Esophagus squamous epithelium (tissue), 4 donors: ENCODE data around the gene PHACTR3.

Source experiments
- POLR2A ChIP-seq, 4 donors: fragments of 450-650 bp; IDR thresholded peaks; one replicate each; pipeline ENCODE4 v1.6.1; 2017; ENCODE audit warnings: antibody characterized with exemption in 4 of 4, mild to moderate bottlenecking in 4 of 4, moderate library complexity in 3 of 4
- TF ChIP-seq, protein P1 (sequence below), 6 experiments: fragments of 450-650 bp in 4 of 6; fragments of 200-600 bp in 2 of 6; sonication (generic) in 2 of 6; IDR thresholded peaks; one replicate each; pipeline ENCODE4 v1.5.1; 2016 to 2019; ENCODE audit warnings: antibody characterized with exemption in 6 of 6, mild to moderate bottlenecking in 4 of 6, moderate library complexity in 4 of 6

DNA sequence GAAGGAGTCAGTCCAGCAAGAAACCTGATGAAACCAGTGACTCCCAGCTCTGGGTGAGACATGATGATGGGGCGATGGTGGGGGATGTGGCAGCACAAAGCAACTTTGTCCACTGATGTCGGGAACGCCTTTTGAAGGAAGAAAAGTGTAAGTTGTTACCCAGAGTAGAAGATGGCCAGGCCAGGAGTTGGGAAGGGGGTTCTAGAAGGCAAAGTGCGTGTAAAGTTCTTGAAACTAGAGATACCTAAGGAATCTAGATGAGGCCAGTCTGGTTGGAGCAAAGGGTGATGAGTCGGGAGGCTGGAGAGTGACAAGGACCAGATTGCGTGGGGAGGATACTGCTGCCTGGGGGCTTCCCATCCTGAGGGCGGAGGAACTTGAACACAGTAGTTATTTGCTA is 117.0 kb downstream of the PHACTR3 start:
- TF ChIP-seq, protein P1, sequence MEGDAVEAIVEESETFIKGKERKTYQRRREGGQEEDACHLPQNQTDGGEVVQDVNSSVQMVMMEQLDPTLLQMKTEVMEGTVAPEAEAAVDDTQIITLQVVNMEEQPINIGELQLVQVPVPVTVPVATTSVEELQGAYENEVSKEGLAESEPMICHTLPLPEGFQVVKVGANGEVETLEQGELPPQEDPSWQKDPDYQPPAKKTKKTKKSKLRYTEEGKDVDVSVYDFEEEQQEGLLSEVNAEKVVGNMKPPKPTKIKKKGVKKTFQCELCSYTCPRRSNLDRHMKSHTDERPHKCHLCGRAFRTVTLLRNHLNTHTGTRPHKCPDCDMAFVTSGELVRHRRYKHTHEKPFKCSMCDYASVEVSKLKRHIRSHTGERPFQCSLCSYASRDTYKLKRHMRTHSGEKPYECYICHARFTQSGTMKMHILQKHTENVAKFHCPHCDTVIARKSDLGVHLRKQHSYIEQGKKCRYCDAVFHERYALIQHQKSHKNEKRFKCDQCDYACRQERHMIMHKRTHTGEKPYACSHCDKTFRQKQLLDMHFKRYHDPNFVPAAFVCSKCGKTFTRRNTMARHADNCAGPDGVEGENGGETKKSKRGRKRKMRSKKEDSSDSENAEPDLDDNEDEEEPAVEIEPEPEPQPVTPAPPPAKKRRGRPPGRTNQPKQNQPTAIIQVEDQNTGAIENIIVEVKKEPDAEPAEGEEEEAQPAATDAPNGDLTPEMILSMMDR (IDR thresholded peaks at IDR 0.05): no peak
- no peak for TF ChIP-seq POLR2A (IDR thresholded peaks at IDR 0.05)
